Left cardiac atrium (tissue), 4 donors: ENCODE results near the gene RNGTT. TPM values are rescaled to one million over a fixed set of nuclear protein-coding genes. Genes with fewer than 3 reads are reported as not detected.

Source experiments
- ATAC-seq, 2 donors: fragments of 200-7000 bp; cut with Tn5 transposase; one replicate each; pipeline ENCODE4 v1.9.1; 2020; ENCODE audit warnings: mild to moderate bottlenecking in 2 of 2, moderate library complexity in 2 of 2
- DNase-seq: peaks from one replicate; pipeline ENCODE4 v3.0.0-alpha.2; 2020
- intact Hi-C, 2 donors: fragments of 100-400 bp; cut with DNase I; formaldehyde crosslinking; loops; one replicate each; pipeline versions ENCODE4 v1.14.1 to v1.15.1; 2022 to 2023
- total RNA-seq, 2 donors: library from RNA; stranded (reverse); fragmentation: NEBNext Ultra II Directional; extraction: Animal tissue kit (Norgen Biotek cat#: 25700); gene quantifications; one replicate each; pipeline ENCODE4 v1.2.1, GENCODE V29; 2021
- donor health status: DM: no; HTN: yes; CAD: no.
- donor health status: DM: no; HTN: yes; CAD: no; lungs with severe emphysema.
- donor health status: DM: yes; HTN: yes; CAD: no.
- donor health status: Dilated cardiomyopathy.

RNGTT gene
- total RNA-seq, 2 donors from 2014 or later = 8.6 to 10.1 TPM

GRCh38 chr6:88586371-88587149, 376.9 kb downstream of the RNGTT start:
- intact Hi-C loops = no loop called here
- DNase-seq (peak; percentile 20), ATAC-seq (peak in 1 of 2 donors; percentile 57)

DNA sequence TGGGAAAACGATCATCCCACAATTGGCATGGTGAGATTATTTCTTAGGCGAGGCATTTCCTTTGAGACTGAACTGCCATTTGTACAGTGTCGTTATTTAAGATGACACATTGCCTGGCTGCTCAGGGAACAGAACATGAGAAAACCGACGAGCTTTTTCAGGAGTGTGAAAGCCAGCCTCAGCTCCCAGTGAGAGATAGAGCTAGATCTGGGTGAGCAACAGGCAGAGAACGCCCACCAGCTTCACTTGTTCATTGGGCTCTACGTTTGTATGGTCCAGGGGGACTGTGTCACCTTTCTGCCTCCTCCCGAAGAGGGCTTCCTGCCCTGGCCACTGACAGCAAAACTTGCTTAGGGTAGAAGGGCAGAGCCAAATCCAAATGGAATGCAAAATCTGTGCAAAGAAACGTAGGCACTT, 378.1 kb downstream of the RNGTT start:
- intact Hi-C loops = no loop called here
- ATAC-seq (no peak), DNase-seq (no peak)

GRCh38 chr6:88584581-88585275, 378.7 kb downstream of the RNGTT start:
- intact Hi-C loops = no loop called here

DNA sequence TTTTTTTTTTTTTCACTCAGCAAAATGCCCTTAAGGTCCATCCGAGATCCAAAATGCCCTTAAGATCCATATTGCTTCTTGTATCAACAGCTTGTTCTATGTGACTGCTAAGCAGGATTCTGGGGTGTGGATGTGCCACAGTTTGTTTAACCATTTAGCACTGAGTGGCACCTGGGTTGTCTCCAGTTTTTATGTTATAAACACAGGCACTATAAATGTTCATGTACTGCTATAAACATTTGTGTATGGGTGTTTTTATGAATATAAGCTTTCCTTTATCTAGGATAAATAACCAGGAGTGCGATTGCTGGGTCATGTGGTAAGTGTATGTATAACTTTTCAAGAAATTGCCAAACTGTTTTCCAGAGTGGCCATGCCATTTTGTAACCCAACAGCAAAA, 386.0 kb downstream of the RNGTT start:
- DNase-seq (no peak), ATAC-seq (no peak)
- intact Hi-C loops = no loop called here

More at GRCh38 chr6:88584581-88585275, 378.7 kb downstream of the RNGTT start:
- ATAC-seq = no peak
- no peak for DNase-seq

DNA sequence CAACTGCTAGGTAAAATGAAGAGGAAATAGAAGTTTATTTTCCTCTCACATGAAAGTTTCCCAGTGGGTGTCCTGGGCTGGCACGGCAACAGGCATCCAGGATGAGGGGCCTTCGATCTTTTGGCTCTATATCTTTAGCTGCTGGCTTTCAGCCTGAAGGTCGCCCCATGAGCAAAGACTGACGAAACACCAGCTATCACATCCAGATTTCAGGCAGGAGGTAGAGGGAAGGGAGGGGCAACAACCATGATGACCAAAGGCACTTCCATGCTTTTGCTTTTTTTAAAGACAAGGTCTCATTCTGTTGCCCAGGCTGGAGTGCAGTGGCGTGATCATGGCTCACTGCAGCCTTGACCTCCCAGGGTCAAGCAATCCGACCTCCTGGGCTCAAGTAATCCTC, 387.9 kb downstream of the RNGTT start:
- no peak for DNase-seq

GRCh38 chr6:88574651-88575050, 388.8 kb downstream of the RNGTT start:
- intact Hi-C loops = no loop called here
- no peak for DNase-seq
- ATAC-seq = no peak

More for the DNA sequence above, 387.9 kb downstream of the RNGTT start:
- ATAC-seq = no peak
- intact Hi-C loops = no loop called here

GRCh38 chr6:88574031-88574430, 389.4 kb downstream of the RNGTT start:
- ATAC-seq = no peak
- intact Hi-C loops = no loop called here
- DNase-seq = no peak

GRCh38 chr6:88573561-88573960, 389.9 kb downstream of the RNGTT start:
- ATAC-seq (no peak), DNase-seq (no peak)
- intact Hi-C loops = no loop called here

GRCh38 chr6:88572449-88573139, 390.8 kb downstream of the RNGTT start:
- ATAC-seq (no peak), DNase-seq (no peak)
- intact Hi-C loops = no loop called here

- no peak for DNase-seq
- no peak for ATAC-seq
- intact Hi-C loops = no loop called here
Measured at GRCh38 chr6:88569959-88570358, 393.5 kb downstream of the RNGTT start.

- no peak for DNase-seq
- ATAC-seq = no peak
- intact Hi-C loops = no loop called here
Measured at GRCh38 chr6:88567696-88568095, 395.7 kb downstream of the RNGTT start.

DNA sequence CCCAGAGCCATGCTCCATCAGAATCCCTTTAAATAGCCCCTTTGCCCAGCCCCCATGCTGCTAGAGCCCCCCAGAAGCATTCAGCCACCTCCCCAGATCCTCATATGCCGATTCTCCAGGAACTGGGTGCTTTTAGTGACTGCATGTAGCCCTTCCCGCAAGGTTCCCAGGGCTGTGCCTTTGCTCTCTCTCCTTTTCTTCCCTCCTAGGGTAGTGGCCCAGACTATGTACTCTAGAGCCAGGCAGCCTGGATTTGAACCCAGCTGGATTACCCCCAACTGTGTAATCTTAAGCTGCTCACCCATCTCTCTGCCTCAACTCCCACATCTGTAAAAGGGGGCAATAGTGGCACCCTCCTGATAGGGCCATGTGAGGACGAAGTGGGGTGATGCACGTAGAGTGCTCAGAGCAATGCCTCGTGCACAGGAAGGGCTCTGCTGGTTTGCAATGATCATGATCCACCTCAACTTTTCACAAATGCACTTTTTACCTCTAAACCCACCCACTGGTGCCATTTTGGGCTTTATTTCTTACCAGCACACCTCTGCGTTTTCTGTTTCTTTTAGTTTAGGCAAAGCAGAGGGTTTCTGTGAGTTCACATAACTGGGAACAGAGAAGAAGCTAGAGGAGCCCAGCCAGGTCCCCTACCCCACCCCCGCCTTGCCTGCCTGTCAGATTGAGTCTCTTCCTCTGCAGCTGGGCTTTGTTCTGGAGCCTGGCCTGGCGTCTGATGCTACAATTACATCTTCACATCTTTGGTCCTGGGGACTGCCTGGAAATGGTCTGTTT, 396.5 kb downstream of the RNGTT start:
- DNase-seq (no peak), ATAC-seq (no peak)
- intact Hi-C loops = no loop called here

GRCh38 chr6:88565836-88566235, 397.6 kb downstream of the RNGTT start:
- intact Hi-C loops = no loop called here
- no peak for ATAC-seq
- DNase-seq = no peak

DNA sequence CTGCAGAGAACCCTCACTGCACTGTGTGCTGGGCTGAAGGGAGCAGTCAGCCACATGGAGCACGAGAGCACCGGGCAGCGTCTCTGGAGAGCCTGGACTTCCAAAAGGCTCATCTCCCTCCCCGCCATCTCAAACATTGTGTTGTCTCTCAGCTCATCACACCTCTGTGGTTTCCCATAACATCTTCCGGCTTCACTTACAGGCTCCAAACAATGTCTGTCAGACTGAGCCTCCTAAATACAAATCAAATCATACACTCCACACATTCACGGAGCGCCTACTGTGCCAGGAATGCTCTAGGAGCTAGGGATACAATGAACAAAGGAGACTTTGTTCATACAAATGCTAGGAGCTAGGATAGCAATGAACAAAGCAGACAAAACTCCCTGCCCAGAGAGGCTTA, 398.0 kb downstream of the RNGTT start:
- DNase-seq = no peak
- intact Hi-C loops = no loop called here
- ATAC-seq = no peak

DNA sequence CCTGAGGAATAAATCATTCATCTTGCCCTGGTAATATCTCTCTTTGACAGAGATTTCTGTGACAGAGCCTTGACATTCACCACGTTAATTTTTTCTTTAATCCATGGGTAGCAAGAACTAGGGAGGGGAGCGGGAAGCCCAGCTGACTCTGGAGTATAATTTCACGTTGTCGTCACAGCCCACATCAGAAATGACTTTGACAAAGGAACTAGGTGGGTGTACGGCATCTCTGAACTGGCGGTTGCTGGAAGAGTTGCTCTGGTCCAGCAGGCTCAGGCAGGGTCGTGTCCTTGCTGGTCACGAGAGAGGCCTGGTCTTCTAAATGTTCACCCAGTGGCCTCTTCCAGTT, 400.2 kb downstream of the RNGTT start:
- DNase-seq = no peak
- intact Hi-C loops = no loop called here
- no peak for ATAC-seq

DNA sequence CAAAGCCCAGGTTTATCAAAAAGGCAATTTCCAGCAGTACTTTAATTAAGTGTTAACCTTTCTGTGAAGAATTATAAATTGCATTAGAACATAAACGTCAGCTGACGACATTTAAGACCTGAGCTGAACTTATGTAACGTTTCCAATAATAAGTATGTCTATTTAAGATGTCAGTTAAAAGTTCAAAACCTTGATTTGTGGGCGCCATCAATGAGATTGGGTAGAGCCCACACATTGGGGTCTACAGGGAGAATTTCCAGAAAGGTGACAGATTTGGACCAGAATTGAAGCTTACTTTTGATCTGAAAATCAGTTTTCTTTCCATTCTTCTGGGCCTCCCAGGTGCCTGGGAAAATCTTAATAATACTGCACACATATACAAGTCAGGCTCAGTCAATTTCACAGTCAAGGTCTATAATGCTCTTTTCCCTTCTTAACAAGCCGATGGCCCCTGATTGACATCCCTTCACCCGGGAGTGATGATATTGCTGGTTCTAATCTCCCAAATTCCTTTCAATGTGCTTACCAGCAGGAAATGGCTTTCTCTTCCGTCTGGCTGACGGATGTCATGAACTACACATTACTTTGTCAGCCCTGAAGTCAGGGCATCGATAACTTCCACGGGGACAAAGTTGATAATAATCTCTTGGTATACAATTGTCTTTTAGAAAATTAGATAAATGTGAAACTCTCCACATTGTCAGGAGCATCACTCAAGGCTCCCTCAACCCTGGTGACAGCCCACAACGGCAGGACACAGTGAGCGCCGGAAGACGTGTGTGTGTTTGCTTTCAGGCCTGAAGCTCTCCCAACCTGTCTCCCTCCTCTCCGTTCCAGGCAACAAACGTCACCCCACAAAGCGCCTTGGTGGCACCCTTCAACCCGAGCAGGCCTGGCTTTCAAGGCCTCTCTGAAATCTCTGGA, 400.8 kb downstream of the RNGTT start:
- ATAC-seq (no peak), DNase-seq (no peak)
- intact Hi-C loops = no loop called here

- no peak for DNase-seq
- intact Hi-C loops = no loop called here
- ATAC-seq = no peak
Measured at GRCh38 chr6:88561954-88562315, 401.5 kb downstream of the RNGTT start.
